SK-N-SH (cell line): ENCODE results near the gene ZNF507. TPM values are rescaled to one million over a fixed set of nuclear protein-coding genes. Genes with fewer than 3 reads are reported as not detected.

Experiments
- CTCF ChIA-PET: fragments of 300-600, 350-600 bp; formaldehyde crosslinking; extraction: SDS; loops from one replicate; lab custom pipeline; 2021; lab: Yijun Ruan, JAX
- POLR2A ChIA-PET: fragments of 350-600 bp; sonication (Branson Sonifier 250); formaldehyde crosslinking; extraction: SDS; loops from one replicate; lab custom pipeline; 2020; ENCODE audit warnings: antibody characterized with exemption, inconsistent platforms; lab: Yijun Ruan, JAX
- DNase-seq: peaks from one replicate; pipeline ENCODE4 v3.0.0; 2012
- H2AFZ ChIP-seq: fragments of 200-600 bp; sonication (generic); 2 replicates; pipeline ENCODE4 v1.8.1; 2016; ENCODE audit warnings: antibody characterized with exemption, mild to moderate bottlenecking, low read depth
- H3F3A ChIP-seq: fragments of 200-600 bp; sonication (generic); replicated peaks from 2 replicates; pipeline ENCODE3; 2016; ENCODE audit warnings: antibody characterized with exemption, mild to moderate bottlenecking; ENCODE audit not compliant: insufficient read depth
- H3K27ac ChIP-seq, 2 experiments: fragments of 200-500 bp in 1 of 2; fragments of 200-600 bp in 1 of 2; sonication (Bioruptor generic) in 1 of 2; sonication (generic), shearing (Covaris generic) in 1 of 2; 2 replicates each; pipeline versions ENCODE4 v1.5.1 to v1.6.1; 2014 to 2016; ENCODE audit warnings: low read depth in 2 of 2, inconsistent platforms in 1 of 2, low read length in 1 of 2, mild to moderate bottlenecking in 1 of 2, mixed read lengths in 1 of 2
- H3K27me3 ChIP-seq: fragments of 200-600 bp; sonication (generic), shearing (Covaris generic); 2 replicates; pipeline ENCODE4 v1.6.1; 2016; ENCODE audit warnings: mixed run types; ENCODE audit not compliant: insufficient read depth
- H3K36me3 ChIP-seq, 2 experiments: fragments of 200-500 bp in 1 of 2; fragments of 200-600 bp in 1 of 2; sonication (Bioruptor generic) in 1 of 2; sonication (generic) in 1 of 2; replicated peaks in 1 of 2; 2 replicates each; pipeline versions ENCODE3 to v1.5.1; 2014 to 2016; ENCODE audit warnings: low read length in 1 of 2, mild to moderate bottlenecking in 1 of 2; ENCODE audit not compliant: insufficient read depth in 2 of 2, control insufficient read depth in 1 of 2
- H3K4me1 ChIP-seq, 2 experiments: fragments of 200-500 bp in 1 of 2; fragments of 200-600 bp in 1 of 2; sonication (Bioruptor generic) in 1 of 2; sonication (generic), shearing (Covaris generic) in 1 of 2; 2 replicates each; pipeline versions ENCODE4 v1.5.1 to v1.6.1; 2014 to 2016; ENCODE audit warnings: low read depth in 1 of 2, low read length in 1 of 2, mixed run types in 1 of 2; ENCODE audit not compliant: insufficient read depth in 2 of 2, control insufficient read depth in 1 of 2
- H3K4me2 ChIP-seq: fragments of 200-600 bp; sonication (generic), shearing (Covaris generic); 2 replicates; pipeline ENCODE4 v1.6.1; 2017; ENCODE audit warnings: mixed run types
- H3K4me3 ChIP-seq, 2 experiments: fragments of 200-500 bp in 1 of 2; fragments of 200-600 bp in 1 of 2; sonication (Bioruptor generic) in 1 of 2; sonication (generic), shearing (Covaris generic) in 1 of 2; 2 replicates each; pipeline versions ENCODE4 v1.5.1 to v1.8.1; 2014 to 2016; ENCODE audit warnings: low read depth in 2 of 2, inconsistent platforms in 1 of 2, low read length in 1 of 2, mild to moderate bottlenecking in 1 of 2, mixed read lengths in 1 of 2, moderate library complexity in 1 of 2
- H3K79me2 ChIP-seq: fragments of 200-600 bp; sonication (generic); 2 replicates; pipeline ENCODE4 v1.8.1; 2017; ENCODE audit warnings: mild to moderate bottlenecking; ENCODE audit not compliant: insufficient read depth
- H3K9ac ChIP-seq: fragments of 200-600 bp; sonication (generic); 2 replicates; pipeline ENCODE4 v1.6.1; 2017; ENCODE audit warnings: mixed run types
- H3K9me2 ChIP-seq: fragments of 200-600 bp; sonication (generic); 2 replicates; pipeline ENCODE4 v1.6.1; 2017; ENCODE audit warnings: mixed run types
- H3K9me3 ChIP-seq: fragments of 200-600 bp; sonication (generic); 2 replicates; pipeline ENCODE4 v1.6.1; 2017; ENCODE audit warnings: mixed run types, mild to moderate bottlenecking, moderate library complexity
- H4K20me1 ChIP-seq: fragments of 200-600 bp; sonication (generic); 2 replicates; pipeline ENCODE4 v1.6.1; 2017; ENCODE audit warnings: mild to moderate bottlenecking, mixed run types; ENCODE audit not compliant: insufficient read depth
- CHD2 ChIP-seq: fragments of 150-350 bp; IDR thresholded peaks from 2 replicates; pipeline ENCODE4 v1.6.1; 2018; ENCODE audit warnings: low read length; ENCODE audit not compliant: partially characterized antibody
- EP300 ChIP-seq, 2 experiments: IDR thresholded peaks; 2 replicates each; pipeline versions ENCODE4 v1.4.0 to v1.6.1; 2012; ENCODE audit warnings: borderline replicate concordance in 1 of 2, low read depth in 1 of 2, low read length in 1 of 2
- FOSL2 ChIP-seq: IDR thresholded peaks from 2 replicates; pipeline ENCODE4 v1.4.0; 2012; ENCODE audit warnings: low read depth, mild to moderate bottlenecking, moderate library complexity, borderline replicate concordance
- FOXJ3 ChIP-seq: sonication (generic); formaldehyde crosslinking; IDR thresholded peaks from 2 replicates; pipeline ENCODE4 v1.5.1; 2020; ENCODE audit warnings: mild to moderate bottlenecking, missing genetic modification reagents
- GATA2 ChIP-seq: sonication (generic); formaldehyde crosslinking; IDR thresholded peaks from 2 replicates; pipeline ENCODE4 v1.5.0; 2020; ENCODE audit warnings: mild to moderate bottlenecking, missing genetic modification reagents
- MXI1 ChIP-seq: IDR thresholded peaks from 2 replicates; pipeline ENCODE4 v1.6.1; 2012; ENCODE audit warnings: mild to moderate bottlenecking, low read depth, low read length, improper control_type of control experiment
- NFIC ChIP-seq: IDR thresholded peaks from 2 replicates; pipeline ENCODE4 v1.4.0; 2012; ENCODE audit warnings: borderline replicate concordance
- PBX3 ChIP-seq: IDR thresholded peaks from 2 replicates; pipeline ENCODE4; 2012
- POLR2AphosphoS5 ChIP-seq: IDR thresholded peaks from 2 replicates; pipeline ENCODE4 v1.6.1; 2012; ENCODE audit warnings: low read depth, low read length
- RCOR1 ChIP-seq: fragments of 150-350 bp; IDR thresholded peaks from 2 replicates; pipeline ENCODE4 v1.6.1; 2017; ENCODE audit warnings: antibody characterized with exemption, low read length
- RFX5 ChIP-seq: IDR thresholded peaks from 2 replicates; pipeline ENCODE4 v1.6.1; 2012; ENCODE audit warnings: mild to moderate bottlenecking, improper control_type of control experiment, low read length
- SMC3 ChIP-seq: IDR thresholded peaks from 2 replicates; pipeline ENCODE4 v1.6.1; 2012; ENCODE audit warnings: low read depth, low read length, improper control_type of control experiment
- TCF12 ChIP-seq: IDR thresholded peaks from 2 replicates; pipeline ENCODE4 v1.4.0; 2012
- USF2 ChIP-seq: fragments of 150-350 bp; IDR thresholded peaks from 2 replicates; pipeline ENCODE4 v1.6.1; 2017; ENCODE audit warnings: antibody characterized with exemption, low read length, low read depth, borderline replicate concordance
- YY1 ChIP-seq: IDR thresholded peaks from 2 replicates; pipeline ENCODE4 v1.4.0; 2012; ENCODE audit warnings: low read depth, mild to moderate bottlenecking
- ZBTB33 ChIP-seq: IDR thresholded peaks from 2 replicates; pipeline ENCODE4 v1.4.0; 2012; ENCODE audit warnings: low read depth, borderline replicate concordance
- WGBS: methylation state at CpG from one replicate; pipeline ENCODE4 v1.1.6; 2017; ENCODE audit warnings: low lambda C conversion rate; 5-methylcytosine and 5-hydroxymethylcytosine counted together
- polyA plus RNA-seq, 3 experiments: library from polyadenylated mRNA; depleted of rRNA; stranded (reverse); fragments of >200 nt; gene quantifications; 2 replicates each; pipeline ENCODE4 v1.2.3, GENCODE V29; 2012
- TF ChIP-seq, protein P1 (sequence below): fragments of 150-350 bp; IDR thresholded peaks from 2 replicates; pipeline ENCODE4 v1.6.1; 2016; ENCODE audit warnings: mild to moderate bottlenecking, low read depth, low read length
- TF ChIP-seq, protein P2 (sequence below): IDR thresholded peaks from 2 replicates; pipeline ENCODE4 v1.4.0; 2012; ENCODE audit warnings: low read depth
- TF ChIP-seq, protein P3 (sequence below): fragments of 200-600 bp; sonication (generic); IDR thresholded peaks from 2 replicates; pipeline ENCODE4 v1.6.1; 2017; ENCODE audit warnings: antibody characterized with exemption, mild to moderate bottlenecking, moderate library complexity

The ZNF507 gene
- polyA plus RNA-seq, 1 of the 3 experiments (the other 2 are of a cell fraction), result 6.8 TPM

- POLR2A ChIA-PET, result no interaction called here
- CTCF ChIA-PET, result no interaction called here
- Histone ChIP-seq H3K9me3 (no peaks in the 10 kb centered on the region), H3K9me2 (no peaks in the 10 kb centered on the region), H3K36me3 (no peaks in the 10 kb centered on the region), H3F3A (no peaks in the 10 kb centered on the region), H3K4me2 (no peak overlapping the region), H3K9ac (no peak overlapping the region), H3K4me1 (no peaks in the 10 kb centered on the region), H4K20me1 (no peaks in the 10 kb centered on the region), H3K27me3 (no peaks in the 10 kb centered on the region), H3K4me3 (no peak overlapping the region), H3K27ac (no peak overlapping the region), H3K79me2 (no peaks in the 10 kb centered on the region), H2AFZ (no peak overlapping the region)
- TF ChIP-seq NFIC, result no peak
- TF ChIP-seq POLR2AphosphoS5, result no peak
- TF ChIP-seq EP300 (IDR thresholded peaks at IDR 0.05; ENCODE audit: borderline replicate concordance in 1 of 2, low read depth in 1 of 2, low read length in 1 of 2), result no peak
- TF ChIP-seq CHD2, result no peak
- no peak for TF ChIP-seq MXI1
- TF ChIP-seq, protein P1, sequence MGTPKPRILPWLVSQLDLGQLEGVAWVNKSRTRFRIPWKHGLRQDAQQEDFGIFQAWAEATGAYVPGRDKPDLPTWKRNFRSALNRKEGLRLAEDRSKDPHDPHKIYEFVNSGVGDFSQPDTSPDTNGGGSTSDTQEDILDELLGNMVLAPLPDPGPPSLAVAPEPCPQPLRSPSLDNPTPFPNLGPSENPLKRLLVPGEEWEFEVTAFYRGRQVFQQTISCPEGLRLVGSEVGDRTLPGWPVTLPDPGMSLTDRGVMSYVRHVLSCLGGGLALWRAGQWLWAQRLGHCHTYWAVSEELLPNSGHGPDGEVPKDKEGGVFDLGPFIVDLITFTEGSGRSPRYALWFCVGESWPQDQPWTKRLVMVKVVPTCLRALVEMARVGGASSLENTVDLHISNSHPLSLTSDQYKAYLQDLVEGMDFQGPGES, result no peak
- no peak for TF ChIP-seq PBX3
- WGBS, result 63% methylated on average over 10 of the region's 10 CpGs
- DNase-seq, result no peak
These were observed 34.0 kb upstream of the ZNF507 start for GRCh38 chr19:32311371-32311770.

GRCh38 chr19:32313569-32314265 lies 31.7 kb upstream of the ZNF507 start:
- Histone ChIP-seq H4K20me1 (no peaks in the 10 kb centered on the region), H3K27me3 (no peaks in the 10 kb centered on the region), H3K4me2 (no peak overlapping the region), H3K36me3 (no peaks in the 10 kb centered on the region), H2AFZ (no peak overlapping the region), H3K4me3 (no peak overlapping the region), H3K27ac (no peak overlapping the region), H3K4me1 (no peaks in the 10 kb centered on the region), H3K9me3 (no peaks in the 10 kb centered on the region), H3K9ac (no peak overlapping the region), H3K9me2 (no peaks in the 10 kb centered on the region), H3F3A (no peaks in the 10 kb centered on the region), H3K79me2 (no peaks in the 10 kb centered on the region)
- CTCF ChIA-PET, result interaction anchor here (1.0 to 1.1 kb wide), 2 partner anchors 13 to 89 kb away, joined by 3 read pairs; no protein-coding TSS in a partner anchor
- 44% methylated on average over 6 of the region's 6 CpGs for WGBS
- no peak for DNase-seq
- POLR2A ChIA-PET, result no interaction called here
- no peak for TF ChIP-seq USF2
- no peak for TF ChIP-seq ZBTB33
- TF ChIP-seq FOSL2, result no peak
- no peak for TF ChIP-seq GATA2 (CRISPR knock-in tag)
- no peak for TF ChIP-seq YY1
- TF ChIP-seq, protein P2, sequence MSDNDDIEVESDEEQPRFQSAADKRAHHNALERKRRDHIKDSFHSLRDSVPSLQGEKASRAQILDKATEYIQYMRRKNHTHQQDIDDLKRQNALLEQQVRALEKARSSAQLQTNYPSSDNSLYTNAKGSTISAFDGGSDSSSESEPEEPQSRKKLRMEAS, result no peak
- TF ChIP-seq TCF12, result no peak
- TF ChIP-seq, protein P3, sequence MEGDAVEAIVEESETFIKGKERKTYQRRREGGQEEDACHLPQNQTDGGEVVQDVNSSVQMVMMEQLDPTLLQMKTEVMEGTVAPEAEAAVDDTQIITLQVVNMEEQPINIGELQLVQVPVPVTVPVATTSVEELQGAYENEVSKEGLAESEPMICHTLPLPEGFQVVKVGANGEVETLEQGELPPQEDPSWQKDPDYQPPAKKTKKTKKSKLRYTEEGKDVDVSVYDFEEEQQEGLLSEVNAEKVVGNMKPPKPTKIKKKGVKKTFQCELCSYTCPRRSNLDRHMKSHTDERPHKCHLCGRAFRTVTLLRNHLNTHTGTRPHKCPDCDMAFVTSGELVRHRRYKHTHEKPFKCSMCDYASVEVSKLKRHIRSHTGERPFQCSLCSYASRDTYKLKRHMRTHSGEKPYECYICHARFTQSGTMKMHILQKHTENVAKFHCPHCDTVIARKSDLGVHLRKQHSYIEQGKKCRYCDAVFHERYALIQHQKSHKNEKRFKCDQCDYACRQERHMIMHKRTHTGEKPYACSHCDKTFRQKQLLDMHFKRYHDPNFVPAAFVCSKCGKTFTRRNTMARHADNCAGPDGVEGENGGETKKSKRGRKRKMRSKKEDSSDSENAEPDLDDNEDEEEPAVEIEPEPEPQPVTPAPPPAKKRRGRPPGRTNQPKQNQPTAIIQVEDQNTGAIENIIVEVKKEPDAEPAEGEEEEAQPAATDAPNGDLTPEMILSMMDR, result no peak
- TF ChIP-seq RFX5, result no peak
- TF ChIP-seq SMC3, result no peak
- TF ChIP-seq FOXJ3 (CRISPR knock-in tag), result no peak
- TF ChIP-seq RCOR1, result no peak
- TF ChIP-seq, protein P1, result no peak
